ENCODE measurements around the gene ZNF101. TPM values are rescaled to one million over a fixed set of nuclear protein-coding genes. Genes with fewer than 3 reads are reported as not detected.
A peak's percentile ranks its signal among the peaks of the same experiment; 100 is the strongest.

Gene ZNF101
- total and polyA plus RNA-seq, 2 of the 4 experiments (the other 2 are of a cell fraction) = 2.8 to 7.3 TPM

GRCh38 chr19:19636573-19637185 is 32.0 kb upstream of the ZNF101 start:
- Histone ChIP-seq H4K5ac (ENCODE audit: low read depth, low read length) (no peak overlapping the region), H3K56ac (ENCODE audit: extremely low read depth, insufficient read depth, low read length) (no peak overlapping the region), H2BK15ac (ENCODE audit: low read depth, low read length) (no peak overlapping the region), H2AK5ac (ENCODE audit: low read depth, low read length) (no peak overlapping the region), H2AFZ (replicated peaks; ENCODE audit: low read length, poor library complexity) (no peak overlapping the region), H3K9me1 (ENCODE audit: insufficient read depth, low read length) (no peaks in the 10 kb centered on the region; the same call in 1 of the 2 replicates), H3K4me3 (ENCODE audit: insufficient read depth, low read depth, low read length) (no peak overlapping the region), H3K36me3 (ENCODE audit: control insufficient read depth, insufficient read depth, low read length) (peaks cover 43% of the 10 kb centered on the region), H3K4me1 (ENCODE audit: control insufficient read depth, insufficient read depth, low read length) (no peaks in the 10 kb centered on the region), H4K8ac (ENCODE audit: low read depth in 2 of 2, low read length in 2 of 2) (no peak overlapping the region), H3K79me1 (ENCODE audit: low read depth in 1 of 2, low read length in 2 of 2) (peaks cover 0 to 4% of the 10 kb centered on the region in 2 experiments; a peak in 2 of 4 replicates), H3K9me3 (ENCODE audit: control insufficient read depth, insufficient read depth, low read length) (no peaks in the 10 kb centered on the region), H2BK120ac (ENCODE audit: low read depth, low read length) (no peak overlapping the region), H3K14ac (replicated peaks; ENCODE audit: low read depth, low read length) (no peak overlapping the region), H2BK20ac (ENCODE audit: low read depth, low read length) (no peak overlapping the region), H3K9ac (ENCODE audit: low read depth, low read length) (no peak overlapping the region), H2AK9ac (replicated peaks; ENCODE audit: low read depth, low read length, poor library complexity) (peak overlapping the region; percentile 61), H3K4ac (ENCODE audit: low read depth, low read length) (no peak overlapping the region), H4K91ac (ENCODE audit: insufficient read depth, low read depth, low read length) (no peak overlapping the region), H3K27ac (ENCODE audit: insufficient read depth, low read length) (no peak overlapping the region), H3K4me2 (ENCODE audit: low read depth, low read length) (no peak overlapping the region), H4K20me1 (ENCODE audit: insufficient read depth, low read length) (no peaks in the 10 kb centered on the region), H3K23ac (ENCODE audit: low read depth, low read length) (no peak overlapping the region), H3K27me3 (ENCODE audit: control insufficient read depth, insufficient read depth, low read length) (no peaks in the 10 kb centered on the region), H3K18ac (ENCODE audit: low read depth, low read length) (no peak overlapping the region), H2BK5ac (ENCODE audit: low read depth, low read length, poor library complexity, severe bottlenecking) (no peak overlapping the region)
- WGBS, 2 experiments (ENCODE audit: extremely low coverage in 2 of 2, insufficient read length in 1 of 2) = 90% methylated on average over 2 of the region's 9 CpGs; no CpG with 5 or more reads in 1 of the 2 experiments
- in situ Hi-C loops (cut with MboI; ENCODE audit: low sequenced_read_pairs) = loop anchor here (25.0 kb wide), 1 partner anchor 249 kb away; no protein-coding TSS in a partner anchor
- no peak for TF ChIP-seq SMC3 (IDR thresholded peaks at IDR 0.05; ENCODE audit: low read depth, low read length)
- TF ChIP-seq RAD21 (IDR thresholded peaks at IDR 0.05; ENCODE audit: low read length) = no peak
- ChIA-PET CTCF (no interaction called here), POLR2A (ENCODE audit: unreplicated experiment) (no interaction called here)
- intact Hi-C loops (cut with micrococcal nuclease) = no loop called here
- DNase-seq (no peak), ATAC-seq (ENCODE audit: low read depth) (no peak)
- dilution Hi-C loops (cut with HindIII; ENCODE audit: low sequenced_read_pairs, unreplicated experiment) = no loop called here
- no TSS peak for BruUV-seq (replicated peaks)
